Esophagus mucosa (tissue), 1 donor: ENCODE results near the gene PISD. TPM values are rescaled to one million over a fixed set of nuclear protein-coding genes. Genes with fewer than 3 reads are reported as not detected.
"Not testable (repeated sequence)": the region's sequence is repeated elsewhere in the genome, so short reads cannot be mapped to it uniquely, and the experiment has no call there.

ENCODE experiments used
- ATAC-seq: fragments of 200-7000 bp; cut with Tn5 transposase; one replicate; pipeline ENCODE4 v1.9.1; 2020
- total RNA-seq: library from RNA; stranded (reverse); gene quantifications from one replicate; pipeline ENCODE4 v1.2.4, GENCODE V29; 2023
- donor health status: DM: yes; HTN: yes; CAD: no.

The PISD gene
- total RNA-seq: 20.2 TPM

DNA sequence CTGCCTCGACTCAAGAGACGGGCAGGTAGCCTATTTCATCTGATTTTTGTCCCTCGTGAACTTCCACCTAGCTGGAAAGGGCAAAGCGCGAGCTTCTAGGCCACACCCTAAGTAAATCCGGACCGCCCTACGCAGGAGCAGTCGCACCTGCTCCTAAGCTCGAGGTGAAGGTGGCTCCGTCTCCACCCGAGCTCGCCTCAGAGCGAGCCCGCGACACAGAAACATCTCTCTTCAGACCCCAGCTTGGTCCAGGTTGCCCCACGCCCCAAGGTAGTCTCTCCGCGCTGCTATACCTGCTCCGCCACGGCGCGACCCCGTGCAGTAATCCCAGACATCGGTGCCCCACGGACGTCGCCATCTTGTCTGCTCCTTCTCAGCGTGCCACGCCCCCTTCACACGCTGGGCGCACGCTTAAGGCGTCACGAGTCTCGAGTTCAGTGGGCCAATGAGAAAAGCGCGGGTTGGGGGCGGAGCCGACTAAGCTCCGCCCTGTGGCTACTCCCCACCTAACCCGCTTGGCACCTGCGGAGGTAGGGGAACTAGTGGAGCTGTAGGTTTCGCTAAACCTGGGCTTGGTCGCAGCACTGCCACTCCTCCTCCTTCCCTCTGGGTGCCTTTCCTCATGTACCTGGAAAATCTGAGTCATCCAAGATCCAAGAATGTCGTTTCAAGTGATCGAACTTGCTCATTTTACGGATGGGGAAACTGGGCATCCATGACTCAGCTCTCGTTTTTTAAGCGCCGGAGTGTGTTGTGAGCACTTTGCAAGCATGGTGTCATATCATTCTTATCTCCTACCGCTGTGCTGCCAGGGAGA is at the start of gene PISD:
TSS of gene PISD (minus strand) at position 365 of the 817 bp plus-strand sequence. CDS start at position 358, 7 bp downstream.
- peak; percentile 97 for ATAC-seq

DNA sequence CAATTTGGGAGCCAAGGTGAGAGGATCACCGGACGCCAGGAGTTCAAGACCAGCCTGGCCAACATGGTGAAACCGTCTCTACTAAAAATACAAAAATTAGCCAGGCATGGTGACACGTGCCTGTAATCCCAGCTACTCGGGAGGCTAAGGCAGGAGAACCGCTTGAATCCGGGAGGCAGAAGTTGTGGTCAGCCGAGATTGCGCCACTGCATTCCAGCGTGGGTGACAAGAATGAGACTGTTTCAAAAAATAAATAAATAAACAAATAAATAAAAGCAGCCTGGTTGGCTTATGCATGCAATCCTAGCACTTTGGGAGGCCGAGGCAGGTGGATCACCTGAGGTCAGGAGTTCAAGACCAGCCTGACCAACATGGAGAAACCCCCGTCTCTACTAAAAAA is 49.2 kb upstream of the PISD start:
- ATAC-seq: not testable (repeated sequence)

DNA sequence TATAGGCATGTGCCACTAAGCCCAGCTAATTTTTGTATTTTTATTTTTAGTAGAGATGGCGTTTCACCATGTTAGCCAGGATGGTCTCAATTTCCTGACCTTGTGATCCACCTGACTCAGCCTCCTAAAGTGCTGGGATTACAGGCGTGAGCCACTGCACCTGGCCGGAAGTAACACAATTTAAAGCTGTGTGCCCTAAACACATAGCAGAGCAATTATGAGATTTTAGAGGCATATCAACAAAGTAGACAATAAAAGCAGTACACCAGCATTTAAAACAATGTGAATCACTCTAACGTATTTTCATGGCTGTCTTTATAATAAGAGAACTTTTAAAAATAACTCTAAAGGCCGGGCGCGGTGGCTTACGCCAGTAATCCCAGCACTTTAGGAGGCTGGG is 45.5 kb upstream of the PISD start:
- no peak for ATAC-seq

DNA sequence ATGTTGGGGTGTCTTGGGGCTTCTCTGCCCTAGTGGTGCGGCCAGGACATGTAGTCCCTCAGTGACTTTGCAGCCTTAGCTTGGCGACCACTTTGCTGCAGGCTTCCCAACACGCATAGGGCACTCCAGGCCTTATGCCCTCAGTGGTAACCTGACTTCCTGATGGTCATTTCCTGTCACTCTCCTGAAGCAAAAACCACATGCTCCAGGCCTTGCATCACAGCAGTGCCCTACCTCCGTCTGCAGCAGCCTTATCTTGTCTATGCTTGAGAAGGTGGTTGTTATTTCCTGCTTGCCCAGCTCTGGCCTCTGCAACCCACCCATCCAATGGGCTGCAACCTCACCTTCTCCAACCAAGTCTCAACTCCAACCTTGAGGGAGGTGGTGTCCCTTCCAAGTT is 33.4 kb upstream of the PISD start:
- ATAC-seq: peak; percentile 28

DNA sequence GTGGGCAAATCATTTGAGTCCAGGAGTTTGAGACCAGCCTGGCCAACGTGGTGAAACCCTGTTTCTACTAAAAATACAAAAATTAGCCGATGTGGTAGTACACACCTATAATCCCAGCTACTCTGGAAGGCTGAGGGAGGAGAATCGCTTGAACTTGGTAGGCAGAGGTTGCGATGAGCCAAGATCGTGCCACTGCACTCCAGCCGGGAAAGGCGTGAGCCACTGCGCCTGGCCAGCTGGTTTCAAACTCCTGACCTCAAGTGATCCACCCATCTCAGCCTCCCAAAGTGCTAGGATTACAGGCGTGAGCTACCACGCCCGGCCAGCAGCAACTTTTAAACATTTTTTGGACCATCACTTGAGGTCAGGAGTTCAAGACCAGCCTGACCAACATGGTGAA is 32.0 kb upstream of the PISD start:
- not testable (repeated sequence) for ATAC-seq

DNA sequence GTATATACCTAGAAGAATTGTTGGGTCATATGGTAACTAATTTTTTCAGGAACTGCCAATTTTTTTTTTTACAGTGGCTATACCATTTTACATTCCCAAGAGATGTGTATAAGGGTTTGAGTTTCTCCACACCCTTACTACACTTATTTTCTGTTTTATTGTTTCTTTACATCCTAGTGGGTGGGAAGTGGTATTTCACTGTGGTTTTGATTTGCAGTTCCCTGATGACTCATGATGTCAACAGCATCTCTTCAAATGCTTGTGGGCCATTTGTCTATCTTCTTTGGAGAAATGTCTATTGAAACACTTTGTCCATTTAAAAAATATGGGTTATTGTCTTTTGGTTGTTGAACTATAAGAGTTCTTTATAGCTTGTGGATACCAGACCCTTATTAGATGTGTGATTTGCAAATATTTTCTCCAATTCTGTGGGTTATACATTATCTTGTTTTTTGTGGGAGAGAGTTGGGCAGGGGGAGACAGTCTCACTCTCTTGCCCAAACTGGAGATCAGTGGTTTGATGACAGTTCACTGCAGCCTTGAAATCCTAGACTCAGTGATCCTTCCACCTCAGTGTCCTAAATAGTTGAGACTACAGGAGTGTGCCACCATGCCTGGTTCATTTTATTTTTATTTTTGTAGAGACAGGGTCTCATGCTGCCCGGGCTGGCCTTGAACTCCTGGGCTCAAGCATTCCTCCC is 30.3 kb upstream of the PISD start:
- no peak for ATAC-seq

DNA sequence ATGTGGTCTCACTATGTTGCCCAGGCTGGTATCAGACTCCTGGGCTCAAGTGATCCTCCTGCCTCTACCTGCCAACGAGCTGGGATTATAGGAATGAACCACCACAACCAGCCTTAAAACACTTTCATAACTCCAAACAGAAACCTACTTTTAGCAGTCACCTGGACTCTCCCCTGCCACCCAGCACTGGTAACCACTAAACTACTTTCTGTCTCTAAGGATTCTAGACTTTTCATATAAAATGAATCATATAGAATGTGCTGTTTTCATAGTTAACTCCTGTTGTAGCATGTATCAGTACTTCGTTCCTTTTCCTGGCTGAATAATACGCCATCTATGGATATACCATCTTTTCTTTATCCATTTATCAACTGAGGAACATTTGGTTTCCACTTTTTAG is 29.4 kb upstream of the PISD start:
- no peak for ATAC-seq

DNA sequence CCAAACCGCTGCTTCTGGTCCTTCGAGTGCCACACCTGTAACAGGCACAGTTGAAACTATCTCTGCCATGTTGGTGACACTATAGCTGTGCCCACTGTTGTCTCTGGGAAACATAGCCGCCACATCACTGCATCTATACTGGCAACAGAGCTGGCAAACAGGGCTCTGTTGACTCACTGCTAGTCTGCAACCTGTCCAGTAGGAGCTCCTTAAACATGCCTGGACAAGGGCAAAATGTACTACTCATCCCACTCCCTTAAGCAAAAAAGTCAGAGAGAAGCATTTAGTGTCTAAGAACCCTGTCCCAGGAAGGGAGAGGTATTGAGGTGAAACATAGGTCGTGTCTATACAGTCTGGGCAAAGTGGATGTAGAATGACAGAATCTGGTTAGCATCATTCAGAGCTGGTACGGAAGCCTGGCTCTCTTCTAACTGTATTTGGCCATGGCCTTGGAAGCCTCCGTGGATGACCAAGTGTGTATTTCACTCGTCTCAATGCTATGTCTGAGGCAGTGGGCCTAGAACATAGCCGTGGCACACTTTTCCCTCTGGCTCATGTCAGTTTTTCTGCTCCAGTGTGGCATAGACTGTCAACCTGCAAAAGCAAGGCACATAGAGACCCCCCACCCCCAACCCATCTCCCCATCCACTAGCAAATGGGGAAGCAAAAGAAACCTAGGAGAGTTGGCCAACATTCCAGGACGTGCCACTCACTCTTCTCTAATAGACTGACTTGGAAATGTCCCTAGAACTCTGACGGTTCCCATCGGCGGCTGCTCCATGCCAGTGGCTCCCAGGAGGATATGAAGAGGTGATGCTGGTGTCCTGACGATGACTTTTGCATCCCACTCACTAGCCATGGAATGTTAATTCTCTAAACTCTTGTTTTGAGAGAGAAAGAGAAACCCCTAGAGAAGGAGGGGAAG is 21.4 kb upstream of the PISD start:
- ATAC-seq: peak; percentile 96

DNA sequence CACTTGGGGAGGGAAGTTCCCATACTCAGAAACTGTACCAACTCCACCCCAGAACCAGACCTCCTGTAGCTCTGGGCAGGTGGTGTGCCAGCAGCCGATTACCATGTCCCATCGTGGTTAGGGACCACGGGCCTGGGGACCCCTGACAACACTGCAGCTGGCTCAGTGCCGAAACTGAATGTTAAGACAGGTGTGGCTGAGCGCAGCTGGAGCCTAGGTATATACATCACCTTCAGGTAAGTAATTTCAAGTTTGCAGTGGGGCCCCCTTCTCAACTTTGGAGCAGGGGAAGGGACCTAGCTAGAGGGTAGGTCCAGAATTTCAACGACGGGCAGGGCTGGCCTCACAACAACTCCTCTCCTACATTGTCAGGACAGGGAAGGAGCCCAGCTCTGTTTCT is 20.7 kb upstream of the PISD start:
- ATAC-seq: no peak

DNA sequence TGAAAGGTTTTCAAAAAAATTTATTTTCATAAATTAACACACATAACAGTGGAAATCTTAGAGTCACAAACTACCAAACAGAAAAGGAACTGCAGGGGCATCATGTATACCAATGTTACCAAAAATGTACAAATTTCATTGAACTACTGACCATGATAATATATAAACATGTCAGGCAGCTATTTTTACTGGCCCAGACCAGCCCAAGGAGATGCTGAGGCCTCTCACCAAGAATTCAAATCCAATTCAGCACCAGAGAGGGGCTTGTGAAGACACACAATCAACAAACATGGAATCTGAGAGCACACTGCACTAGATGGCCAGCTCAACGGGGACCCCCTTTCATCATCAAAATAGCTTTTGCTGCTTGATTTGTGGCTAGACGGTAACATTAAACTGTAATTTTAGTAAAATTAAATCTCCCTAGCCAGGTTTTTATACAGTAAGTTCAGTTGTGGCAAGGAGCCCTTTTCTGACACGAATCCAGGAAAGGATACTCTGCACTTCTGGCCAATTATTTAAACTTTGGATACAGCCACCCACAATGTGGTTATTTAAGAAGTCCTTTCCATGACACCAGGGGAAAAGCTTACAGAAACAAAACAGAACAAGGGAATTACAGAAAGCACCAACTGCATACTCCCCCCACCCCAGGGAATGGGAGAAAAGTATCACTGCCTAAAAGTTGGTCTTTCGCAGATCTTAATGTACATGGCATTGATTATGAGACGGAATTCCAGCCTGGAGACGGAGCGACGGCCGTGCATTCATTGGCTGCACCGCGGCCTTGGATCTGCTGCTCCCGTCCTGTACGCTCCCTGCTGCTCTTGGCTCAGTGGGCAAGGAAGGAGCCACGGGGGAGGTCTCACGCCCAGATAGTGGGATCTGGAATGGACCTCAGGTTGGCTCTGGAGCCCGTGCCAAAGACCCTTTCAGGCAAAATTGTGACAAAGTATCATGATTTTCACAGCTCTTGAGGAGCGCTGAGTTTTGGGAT is 19.6 kb upstream of the PISD start:
- no peak for ATAC-seq

DNA sequence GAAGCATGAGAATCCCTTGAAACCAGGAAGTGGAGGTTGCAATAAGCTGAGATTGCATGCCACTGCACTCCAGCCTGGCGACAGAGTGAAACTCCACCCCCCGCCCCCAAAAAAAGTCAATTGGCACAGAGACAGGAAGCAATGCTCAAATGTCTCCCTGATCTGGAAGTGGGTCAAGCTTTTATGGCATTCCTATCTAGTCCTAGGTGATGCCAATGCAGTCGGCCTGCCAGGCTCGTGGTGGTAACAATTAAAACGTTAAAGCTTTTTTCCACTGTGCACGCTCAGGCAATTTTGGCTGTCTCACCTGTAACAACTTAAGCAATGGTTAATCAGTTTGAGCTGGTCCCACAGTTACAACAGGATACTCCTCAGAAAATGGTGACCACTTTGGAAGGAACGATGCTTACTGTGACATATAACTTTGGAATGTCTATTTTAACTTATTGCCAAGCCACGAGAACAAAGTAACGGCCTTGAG is 18.9 kb upstream of the PISD start:
- no peak for ATAC-seq

DNA sequence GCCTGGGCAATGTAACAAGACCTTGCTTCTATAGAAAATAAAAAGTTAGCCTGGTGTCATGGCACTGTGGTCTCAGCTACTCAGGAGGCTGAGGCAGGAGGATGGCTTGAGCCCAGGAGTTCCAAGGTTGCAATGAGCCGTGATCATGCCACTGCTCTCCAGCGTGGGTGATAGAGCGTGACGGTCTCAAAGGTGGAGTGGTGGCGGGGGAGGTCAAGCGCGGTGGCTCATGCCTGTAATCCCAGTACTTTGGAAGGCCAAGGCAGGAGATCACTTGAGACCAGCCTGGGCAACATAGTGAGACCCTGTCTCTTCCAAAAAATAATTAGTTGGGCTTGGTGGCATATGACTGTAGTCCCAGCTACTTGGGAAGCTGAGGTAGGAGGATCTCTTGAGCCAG is 16.7 kb upstream of the PISD start:
- no peak for ATAC-seq

DNA sequence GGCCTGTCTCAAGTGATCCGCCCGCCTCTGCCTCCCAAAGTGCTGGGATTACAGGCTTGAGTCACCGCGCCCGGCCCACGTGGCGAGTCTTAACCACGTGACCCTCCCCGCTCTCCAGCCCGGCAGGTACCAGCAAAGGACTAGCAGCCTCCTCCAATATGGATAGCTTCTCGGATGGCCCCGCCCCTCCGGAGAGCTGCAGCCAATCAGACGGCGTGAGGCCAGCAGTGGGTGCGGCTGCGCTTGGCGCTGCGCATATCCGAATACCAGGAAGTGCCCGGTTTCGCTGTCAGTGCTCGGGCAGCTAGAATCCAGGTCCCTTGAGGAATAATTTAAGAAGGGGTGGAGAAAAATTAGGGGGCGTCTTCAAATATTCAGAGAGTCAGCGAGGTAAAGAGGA is 14.7 kb upstream of the PISD start:
- peak; percentile 100 for ATAC-seq

DNA sequence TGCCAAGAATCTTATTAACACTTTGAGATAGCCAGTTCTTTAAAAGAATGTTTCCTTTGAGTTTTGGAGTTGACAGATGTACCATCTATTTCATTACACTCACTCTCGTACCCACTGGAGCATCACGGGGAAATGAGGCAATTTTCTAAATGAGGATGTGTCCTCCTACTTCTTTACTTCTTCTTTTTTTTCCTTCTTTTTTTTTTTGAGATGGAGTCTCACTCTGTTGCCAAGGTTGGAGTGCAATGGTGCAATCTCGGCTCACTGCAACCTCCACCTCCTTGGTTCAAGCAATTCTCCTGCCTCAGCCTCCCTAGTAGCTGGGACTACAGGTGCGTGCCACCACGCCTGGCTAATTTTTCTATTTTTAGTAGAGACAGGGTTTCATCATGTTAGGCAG is 12.2 kb upstream of the PISD start:
- ATAC-seq: not testable (repeated sequence)

DNA sequence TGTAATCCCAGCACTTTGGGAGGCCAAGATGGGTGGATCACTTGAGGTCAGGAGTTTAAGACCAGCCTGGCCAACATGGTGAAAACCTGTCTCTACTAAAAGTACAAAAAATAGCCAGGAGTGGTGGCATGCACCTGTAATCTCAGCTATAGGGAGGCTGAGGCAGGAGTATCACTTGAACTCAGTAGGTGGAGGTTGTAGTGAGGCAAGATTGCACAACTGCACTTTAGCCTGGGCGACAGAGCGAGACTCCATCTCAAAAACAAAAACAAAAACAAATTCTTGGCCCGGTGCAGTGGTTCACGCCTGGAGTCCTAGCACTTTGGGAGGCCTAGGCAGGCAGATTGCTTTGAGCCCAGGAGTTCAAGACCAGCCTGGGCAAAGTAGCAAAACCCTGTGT is 6.8 kb upstream of the PISD start:
- not testable (repeated sequence) for ATAC-seq

DNA sequence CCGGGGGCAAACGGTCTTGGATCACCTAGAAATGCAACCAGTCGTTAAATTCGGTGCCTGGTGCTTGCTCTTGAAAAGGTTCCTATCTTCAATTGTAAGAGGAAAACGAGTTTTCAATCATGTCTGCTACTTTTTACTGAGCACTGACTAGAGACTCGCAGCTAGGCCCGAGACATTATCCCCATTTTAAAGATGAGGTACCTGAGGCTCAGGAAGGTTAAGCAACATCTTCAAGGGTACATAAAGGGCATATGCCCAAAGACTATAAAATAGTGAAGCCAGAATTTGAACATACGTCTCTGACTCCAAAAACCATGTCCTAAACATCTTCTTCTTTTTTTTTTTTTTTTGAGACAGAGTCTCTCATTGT is 638 bp upstream of the PISD start:
- no peak for ATAC-seq

DNA sequence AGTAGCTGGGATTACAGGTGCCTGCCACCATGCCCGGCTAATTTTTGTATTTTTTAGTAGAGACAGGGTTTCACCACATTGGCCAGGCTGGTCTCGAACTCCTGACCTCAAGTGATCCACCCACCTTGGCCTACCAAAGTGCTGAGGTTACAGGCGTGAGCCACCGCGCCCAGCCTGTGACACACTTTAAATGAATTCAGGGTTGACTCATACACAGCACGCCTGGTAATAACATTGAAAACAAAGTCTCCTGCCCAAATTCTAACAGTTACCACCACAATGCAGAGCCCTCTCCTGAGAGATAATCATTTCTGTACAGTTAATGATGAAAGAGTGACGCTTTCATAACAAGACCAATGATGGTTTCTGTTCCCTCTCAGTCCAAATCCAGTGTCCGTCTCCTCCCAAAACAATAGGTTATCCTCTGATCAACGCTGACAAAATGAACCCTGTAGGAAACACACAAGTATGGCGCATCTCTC is 1.1 kb downstream of the PISD start:
- ATAC-seq: peak; percentile 52

DNA sequence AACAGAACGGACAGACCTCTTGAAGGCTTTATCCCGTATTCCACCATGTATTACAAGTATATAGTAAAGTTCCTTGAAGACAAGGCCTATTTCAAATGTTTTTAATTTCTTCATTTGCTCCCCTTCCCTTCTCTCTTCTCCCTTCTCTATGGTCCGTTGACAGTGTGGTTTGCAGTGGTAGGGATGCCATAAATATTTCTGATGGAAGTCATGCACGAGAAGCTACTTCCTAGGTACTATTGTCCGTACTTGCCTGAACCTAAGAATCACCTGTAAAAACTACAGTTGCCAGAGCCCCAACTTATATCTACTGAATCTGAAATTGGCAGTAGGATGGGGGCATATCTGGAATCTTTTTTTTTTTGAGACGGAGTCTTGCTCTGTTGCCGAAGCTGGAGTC is 2.8 kb downstream of the PISD start:
- ATAC-seq: no peak

DNA sequence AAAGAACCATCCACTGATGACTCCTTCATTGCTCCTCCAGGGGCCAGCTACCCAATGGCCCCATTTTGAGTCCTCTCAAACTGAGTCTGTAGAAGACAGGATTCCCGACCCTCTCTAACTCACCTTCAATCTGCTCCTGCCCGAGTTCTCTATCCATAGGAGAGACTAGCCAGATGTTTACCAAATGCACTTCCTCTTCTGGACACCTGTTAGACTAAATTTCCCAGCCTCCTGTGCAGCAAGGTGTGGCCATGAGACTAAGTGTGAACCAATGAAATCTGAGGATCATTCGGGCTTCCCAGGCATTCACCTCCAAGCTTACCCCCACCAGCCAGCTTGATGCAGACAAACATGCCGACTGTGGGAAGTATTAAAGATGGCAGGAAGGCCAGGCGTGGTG is 7.6 kb downstream of the PISD start:
- ATAC-seq: no peak

DNA sequence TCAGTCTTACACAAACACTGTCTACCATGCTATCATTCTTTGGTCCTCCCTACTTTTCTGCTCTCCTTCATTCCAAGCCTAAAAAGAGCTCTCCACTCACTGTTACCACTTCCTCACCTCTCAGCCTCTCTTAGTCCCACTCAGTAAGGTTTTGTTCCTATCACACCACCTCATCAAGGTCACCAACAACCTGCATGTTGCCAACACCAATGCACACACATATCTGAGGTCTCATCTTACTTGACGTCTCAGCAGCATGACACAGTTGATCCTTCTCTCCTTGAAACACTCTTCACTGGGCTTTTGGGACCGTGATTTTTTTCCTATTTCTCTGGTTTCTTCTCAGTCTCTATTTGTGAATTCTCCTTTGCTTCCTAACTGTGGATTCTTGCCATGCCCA is 8.1 kb downstream of the PISD start:
- no peak for ATAC-seq

DNA sequence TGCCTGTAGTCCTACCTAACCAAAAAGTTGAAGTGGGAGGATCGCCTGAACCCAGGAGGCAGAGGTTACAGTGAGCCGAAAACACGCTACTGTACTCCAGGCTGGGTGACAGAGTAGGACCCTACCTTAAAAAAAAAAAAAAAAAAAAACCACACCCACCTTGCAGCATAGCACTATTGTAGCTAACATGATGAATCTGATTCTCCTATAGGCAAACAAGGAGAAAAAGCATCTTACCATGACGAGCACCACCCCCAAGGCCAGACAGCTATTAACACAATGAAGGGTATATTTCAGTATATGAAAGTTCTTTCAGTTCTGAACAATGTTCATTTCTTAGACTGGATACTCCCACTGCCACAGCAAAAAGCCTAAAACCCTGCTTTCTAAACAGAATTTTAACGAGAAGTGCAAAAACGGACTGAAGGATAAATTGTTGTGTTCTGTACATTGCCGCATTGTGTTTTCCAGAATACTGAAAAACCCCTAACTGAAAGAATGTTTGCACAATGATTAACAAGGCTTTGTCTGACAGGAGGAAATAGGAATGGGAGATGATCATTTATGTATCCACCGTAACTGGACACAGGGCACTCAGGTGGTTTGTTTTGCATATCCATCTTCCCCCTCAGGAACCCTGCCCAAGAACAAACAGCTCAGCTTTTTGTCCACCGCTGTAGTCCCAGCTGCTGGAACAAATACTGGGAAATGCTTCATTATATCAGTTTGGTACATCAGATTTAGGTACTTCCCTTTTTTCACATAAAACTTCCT is 8.9 kb downstream of the PISD start:
- ATAC-seq: peak; percentile 50
